B cell (primary cell): ENCODE measurements around the gene PIK3CA. TPM values are rescaled to one million over a fixed set of nuclear protein-coding genes. Genes with fewer than 3 reads are reported as not detected.

ENCODE experiments used
- ATAC-seq: fragments of 200-7000 bp; cut with Tn5 transposase; one replicate; pipeline ENCODE4 v1.10.0; 2021; ENCODE audit warnings: low read depth, mild to moderate bottlenecking, moderate number of reproducible peaks, moderate library complexity
- CTCF ChIA-PET: fragments of 350-600 bp; sonication (Branson Sonifier 250); formaldehyde crosslinking; loops from one replicate; lab custom pipeline; 2021; ENCODE audit warnings: antibody characterized with exemption, inconsistent platforms; lab: Charles Lee
- POLR2A ChIA-PET: fragments of 350-600 bp; sonication (Branson Sonifier 250); formaldehyde crosslinking; loops from one replicate; lab custom pipeline; 2021; ENCODE audit warnings: antibody characterized with exemption; lab: Charles Lee
- DNase-seq: peaks from one replicate; pipeline ENCODE4 v3.0.0; 2013
- H2AFZ ChIP-seq: 2 replicates; pipeline ENCODE4 v1.6.1; 2012; ENCODE audit warnings: mild to moderate bottlenecking, low read depth, low read length; ENCODE audit not compliant: insufficient read depth, poor library complexity, severe bottlenecking
- H3K27ac ChIP-seq, 2 donors: 1 replicate in 1 of 2; 2 replicates in 1 of 2; pipeline ENCODE4 v1.5.1; 2012 to 2013; ENCODE audit warnings: low read length in 2 of 2, mild to moderate bottlenecking in 2 of 2, moderate library complexity in 1 of 2
- H3K27me3 ChIP-seq, 4 experiments: fragments of 200-600 bp in 1 of 4; sonication (generic) in 1 of 4; replicated peaks in 1 of 4; 1 replicate in 2 of 4; 2 replicates in 2 of 4; pipeline versions ENCODE4 v1.6.1 to v1.7.0; 2013 to 2016; ENCODE audit warnings: low read length in 3 of 4, mild to moderate bottlenecking in 2 of 4, mixed read lengths in 1 of 4, moderate library complexity in 1 of 4; ENCODE audit not compliant: insufficient read depth in 4 of 4, control insufficient read depth in 3 of 4; ENCODE audit errors: control extremely low read depth in 1 of 4
- H3K36me3 ChIP-seq, 2 experiments: replicated peaks in 1 of 2; 1 replicate in 1 of 2; 2 replicates in 1 of 2; pipeline versions ENCODE4 v1.6.1 to v1.7.1; 2013; ENCODE audit warnings: low read length in 1 of 2; ENCODE audit not compliant: insufficient read depth in 2 of 2, control insufficient read depth in 1 of 2; ENCODE audit errors: control extremely low read depth in 1 of 2, extremely low read depth in 1 of 2
- H3K4me1 ChIP-seq, 2 donors: fragments of 200-600 bp in 1 of 2; sonication (generic) in 1 of 2; 1 replicate in 1 of 2; 2 replicates in 1 of 2; pipeline versions ENCODE4 v1.5.1 to v1.6.1; 2013 to 2017; ENCODE audit warnings: low read length in 2 of 2; ENCODE audit not compliant: control insufficient read depth in 2 of 2, insufficient read depth in 2 of 2
- H3K4me2 ChIP-seq: replicated peaks from 2 replicates; pipeline ENCODE3; 2012; ENCODE audit warnings: mild to moderate bottlenecking, low read depth, low read length; ENCODE audit not compliant: poor library complexity, severe bottlenecking
- H3K4me3 ChIP-seq, 5 experiments: fragments of 200-600 bp in 1 of 5; sonication (generic) in 1 of 5; 1 replicate in 3 of 5; 2 replicates in 2 of 5; pipeline versions ENCODE4 v1.5.1 to v1.7.0; 2011 to 2016; ENCODE audit warnings: low read length in 4 of 5, mild to moderate bottlenecking in 4 of 5, low read depth in 2 of 5, control low read depth in 1 of 5, moderate library complexity in 1 of 5; ENCODE audit not compliant: insufficient read depth in 1 of 5; ENCODE audit errors: control extremely low read depth in 1 of 5, extremely low read depth in 1 of 5
- H3K79me2 ChIP-seq: fragments of 200-600 bp; sonication (generic); one replicate; pipeline ENCODE4 v1.6.0; 2016; ENCODE audit warnings: low read length; ENCODE audit not compliant: control insufficient read depth, insufficient read depth
- H3K9ac ChIP-seq: fragments of 200-600 bp; sonication (generic); 2 replicates; pipeline ENCODE4 v1.6.1; 2017; ENCODE audit warnings: mild to moderate bottlenecking, low read length, moderate library complexity
- H3K9me3 ChIP-seq, 3 donors: one replicate each; pipeline versions ENCODE4 v1.6.1 to v1.7.1; 2013; ENCODE audit warnings: low read length in 2 of 3; ENCODE audit not compliant: control insufficient read depth in 2 of 3, insufficient read depth in 1 of 3; ENCODE audit errors: control extremely low read depth in 1 of 3
- H4K20me1 ChIP-seq: 2 replicates; pipeline ENCODE4 v1.6.0; 2012; ENCODE audit warnings: mild to moderate bottlenecking, low read length; ENCODE audit not compliant: insufficient read depth, control insufficient read depth, poor library complexity, severe bottlenecking
- H3K27ac Mint-ChIP-seq: one replicate; pipeline ENCODE4 v1.8.0; 2021; ENCODE audit warnings: mixed read lengths
- H3K27me3 Mint-ChIP-seq: one replicate; pipeline ENCODE4 v1.8.0; 2021; ENCODE audit warnings: mixed read lengths
- H3K4me1 Mint-ChIP-seq: one replicate; pipeline ENCODE4 v1.8.0; 2021; ENCODE audit warnings: mixed read lengths
- H3K4me3 Mint-ChIP-seq: one replicate; pipeline ENCODE4 v1.8.0; 2021; ENCODE audit warnings: mixed read lengths
- H3K9me3 Mint-ChIP-seq: one replicate; pipeline ENCODE4 v1.8.0; 2022; ENCODE audit warnings: mixed read lengths; ENCODE audit not compliant: insufficient read depth
- EZH2 ChIP-seq: IDR thresholded peaks from 2 replicates; pipeline ENCODE4 v1.6.1; 2012; ENCODE audit warnings: borderline replicate concordance, low read depth, mild to moderate bottlenecking, moderate library complexity, low read length; ENCODE audit not compliant: insufficient read depth, poor library complexity, severe bottlenecking
- WGBS: methylation state at CpG from one replicate; pipeline ENCODE4 v1.1.5; 2013; ENCODE audit warnings: missing lambda C conversion rate; ENCODE audit not compliant: insufficient coverage; 5-methylcytosine and 5-hydroxymethylcytosine counted together
- intact Hi-C: fragments of 100-400 bp; cut with micrococcal nuclease; formaldehyde crosslinking; loops from one replicate; pipeline ENCODE4 v1.10.0; 2022
- polyA plus RNA-seq: library from polyadenylated mRNA; depleted of rRNA; stranded (reverse); fragments of >200 nt; gene quantifications from 2 replicates; pipeline ENCODE4 v1.2.3, GENCODE V29; 2012
- total RNA-seq, 2 donors: library from RNA; stranded (reverse); fragments of 120-200 nt in 1 of 2; gene quantifications; 1 replicate in 1 of 2; 2 replicates in 1 of 2; pipeline versions ENCODE4 v1.2.3 to v1.2.4, GENCODE V29; 2013 to 2022
- TF ChIP-seq, protein P1 (sequence below): fragments of 200-600 bp; IDR thresholded peaks from one replicate; pipeline ENCODE4 v1.8.0; 2022; ENCODE audit warnings: antibody characterized with exemption, mild to moderate bottlenecking

PIK3CA gene
- total and polyA plus RNA-seq, 2 donors (not counting 1 experiment from before 2014, with no cell fraction given): 6.4 to 61.8 TPM

- Histone ChIP-seq H3K36me3 (peaks cover 0 to 1% of the 10 kb centered on the region in 2 experiments), H3K27me3 (no peaks in the 10 kb centered on the region), H3K4me2 (peak overlapping the region; percentile 4), H3K4me1 (peaks cover 8 to 26% of the 10 kb centered on the region in 2 donors), H2AFZ (no peak overlapping the region), H3K4me3 (no peak overlapping the region), H3K9ac (no peak overlapping the region), H4K20me1 (peaks cover 44% of the 10 kb centered on the region), H3K27ac (no peak overlapping the region), H3K79me2 (peaks cover 78% of the 10 kb centered on the region), H3K9me3 (no peaks in the 10 kb centered on the region)
- CTCF ChIA-PET: interaction anchor here (0.8 to 0.9 kb wide), 2 partner anchors 9 to 105 kb away, joined by 3 read pairs; no protein-coding TSS in a partner anchor
- no peak for DNase-seq
- intact Hi-C loops: no loop called here
- no peaks in the 10 kb centered on the region for H3K9me3 Mint-ChIP-seq
- H3K4me3 Mint-ChIP-seq: peak overlapping the region; percentile 24
- no peaks in the 10 kb centered on the region for H3K27me3 Mint-ChIP-seq
- H3K4me1 Mint-ChIP-seq: peaks cover 56% of the 10 kb centered on the region
- H3K27ac Mint-ChIP-seq: no peak overlapping the region
- no peak for TF ChIP-seq EZH2
- TF ChIP-seq, protein P1, sequence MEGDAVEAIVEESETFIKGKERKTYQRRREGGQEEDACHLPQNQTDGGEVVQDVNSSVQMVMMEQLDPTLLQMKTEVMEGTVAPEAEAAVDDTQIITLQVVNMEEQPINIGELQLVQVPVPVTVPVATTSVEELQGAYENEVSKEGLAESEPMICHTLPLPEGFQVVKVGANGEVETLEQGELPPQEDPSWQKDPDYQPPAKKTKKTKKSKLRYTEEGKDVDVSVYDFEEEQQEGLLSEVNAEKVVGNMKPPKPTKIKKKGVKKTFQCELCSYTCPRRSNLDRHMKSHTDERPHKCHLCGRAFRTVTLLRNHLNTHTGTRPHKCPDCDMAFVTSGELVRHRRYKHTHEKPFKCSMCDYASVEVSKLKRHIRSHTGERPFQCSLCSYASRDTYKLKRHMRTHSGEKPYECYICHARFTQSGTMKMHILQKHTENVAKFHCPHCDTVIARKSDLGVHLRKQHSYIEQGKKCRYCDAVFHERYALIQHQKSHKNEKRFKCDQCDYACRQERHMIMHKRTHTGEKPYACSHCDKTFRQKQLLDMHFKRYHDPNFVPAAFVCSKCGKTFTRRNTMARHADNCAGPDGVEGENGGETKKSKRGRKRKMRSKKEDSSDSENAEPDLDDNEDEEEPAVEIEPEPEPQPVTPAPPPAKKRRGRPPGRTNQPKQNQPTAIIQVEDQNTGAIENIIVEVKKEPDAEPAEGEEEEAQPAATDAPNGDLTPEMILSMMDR: no peak
- POLR2A ChIA-PET: no interaction called here
- ATAC-seq: no peak
Measured at GRCh38 chr3:179151474-179151873, 3.3 kb downstream of the PIK3CA start.

DNA sequence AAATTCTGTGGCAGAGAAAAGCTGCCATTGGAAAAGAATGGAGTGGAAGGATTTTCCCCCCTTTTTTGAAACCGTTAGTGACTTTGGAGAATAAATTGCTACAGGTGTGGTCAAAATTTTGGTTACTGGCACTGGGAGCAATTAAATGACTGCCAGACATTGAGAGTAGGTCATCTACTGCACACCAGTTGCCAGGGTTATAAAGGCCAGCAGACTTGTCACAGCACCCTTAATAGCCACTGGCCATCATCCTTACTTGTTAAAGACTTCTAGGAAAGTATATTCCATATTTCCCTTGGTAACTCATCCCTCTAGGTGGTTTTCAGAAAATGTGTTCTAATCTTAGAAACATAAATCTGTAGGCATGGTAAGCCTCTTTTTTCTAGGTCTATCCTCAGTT is 8.0 kb downstream of the PIK3CA start:
- CTCF ChIA-PET: no interaction called here
- H3K36me3 ChIP-seq: peaks cover 0 to 3% of the 10 kb centered on the region in 2 experiments
- POLR2A ChIA-PET: interaction anchor here (0.7 kb wide), 1 partner anchor 9 kb away, joined by 3 read pairs; no protein-coding TSS in a partner anchor
- TF ChIP-seq, protein P1: no peak
- TF ChIP-seq EZH2: no peak
- ATAC-seq: no peak
- H3K79me2 ChIP-seq: peaks cover 99% of the 10 kb centered on the region
- no peaks in the 10 kb centered on the region for H3K9me3 Mint-ChIP-seq
- no peak overlapping the region for H3K4me3 Mint-ChIP-seq
- no peak overlapping the region for H3K4me3 ChIP-seq
- H3K4me1 Mint-ChIP-seq: peaks cover 70% of the 10 kb centered on the region
- no peak overlapping the region for H3K9ac ChIP-seq
- no peaks in the 10 kb centered on the region for H3K27me3 ChIP-seq
- peaks cover 0 to under 1% (median 0%) of the 10 kb centered on the region in 3 donors for H3K9me3 ChIP-seq
- H3K27ac Mint-ChIP-seq: no peak overlapping the region
- peaks cover 5 to 22% of the 10 kb centered on the region in 2 donors for H3K4me1 ChIP-seq
- intact Hi-C loops: no loop called here
- no peak overlapping the region for H3K27ac ChIP-seq
- WGBS: no CpG with 5 or more reads among the region's 1 CpG
- H2AFZ ChIP-seq: no peak overlapping the region
- no peak overlapping the region for H3K4me2 ChIP-seq
- no peaks in the 10 kb centered on the region for H3K27me3 Mint-ChIP-seq
- DNase-seq: no peak
- peaks cover 53% of the 10 kb centered on the region for H4K20me1 ChIP-seq
